ENCODE data around the gene ITGB6.

DNA sequence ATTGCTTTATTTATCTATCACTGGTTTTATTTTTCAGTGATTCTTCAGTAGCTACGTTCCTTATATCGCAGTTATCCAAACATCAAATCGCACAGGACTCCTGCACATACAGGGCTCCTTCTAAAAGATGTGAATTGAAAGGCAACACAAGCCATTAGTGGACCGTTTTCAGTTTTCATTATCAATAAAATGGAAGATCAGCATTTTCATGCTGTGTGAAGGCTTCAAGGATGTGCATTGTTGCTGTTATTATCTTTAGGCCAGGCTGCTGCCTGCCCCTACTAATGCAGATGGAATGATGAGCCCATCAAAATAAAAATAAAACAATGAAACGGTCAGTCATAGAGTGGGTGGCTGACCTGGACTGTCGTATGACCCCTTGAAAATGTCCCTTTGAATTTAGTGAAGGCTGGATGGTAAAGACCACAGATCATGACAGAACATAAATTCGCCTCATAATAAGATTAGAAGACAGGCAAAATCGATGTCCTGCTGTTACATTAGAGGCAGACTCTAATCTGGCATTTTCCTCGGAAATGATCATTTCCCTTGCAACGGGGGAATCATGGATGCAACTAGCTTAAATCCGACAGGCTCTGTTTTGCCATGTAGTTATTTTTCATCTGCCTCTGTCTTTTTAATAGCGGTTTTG, 32.9 kb downstream of the ITGB6 start:
- TF ChIP-seq, protein P1, sequence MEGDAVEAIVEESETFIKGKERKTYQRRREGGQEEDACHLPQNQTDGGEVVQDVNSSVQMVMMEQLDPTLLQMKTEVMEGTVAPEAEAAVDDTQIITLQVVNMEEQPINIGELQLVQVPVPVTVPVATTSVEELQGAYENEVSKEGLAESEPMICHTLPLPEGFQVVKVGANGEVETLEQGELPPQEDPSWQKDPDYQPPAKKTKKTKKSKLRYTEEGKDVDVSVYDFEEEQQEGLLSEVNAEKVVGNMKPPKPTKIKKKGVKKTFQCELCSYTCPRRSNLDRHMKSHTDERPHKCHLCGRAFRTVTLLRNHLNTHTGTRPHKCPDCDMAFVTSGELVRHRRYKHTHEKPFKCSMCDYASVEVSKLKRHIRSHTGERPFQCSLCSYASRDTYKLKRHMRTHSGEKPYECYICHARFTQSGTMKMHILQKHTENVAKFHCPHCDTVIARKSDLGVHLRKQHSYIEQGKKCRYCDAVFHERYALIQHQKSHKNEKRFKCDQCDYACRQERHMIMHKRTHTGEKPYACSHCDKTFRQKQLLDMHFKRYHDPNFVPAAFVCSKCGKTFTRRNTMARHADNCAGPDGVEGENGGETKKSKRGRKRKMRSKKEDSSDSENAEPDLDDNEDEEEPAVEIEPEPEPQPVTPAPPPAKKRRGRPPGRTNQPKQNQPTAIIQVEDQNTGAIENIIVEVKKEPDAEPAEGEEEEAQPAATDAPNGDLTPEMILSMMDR (IDR thresholded peaks at IDR 0.05), result no peak
- TF ChIP-seq POLR2A (IDR thresholded peaks at IDR 0.05), result no peak
